Activated CD8-positive, alpha-beta T cell treated with anti-CD3 and anti-CD28 coated beads for 36 hours (primary cell): ENCODE results near the gene UBAC2. TPM values are rescaled to one million over a fixed set of nuclear protein-coding genes. Genes with fewer than 3 reads are reported as not detected.

Source experiments
- ATAC-seq: fragments of 200-7000 bp; cut with Tn5 transposase; one replicate; pipeline ENCODE4 v1.10.0; 2021; ENCODE audit warnings: mild to moderate bottlenecking, moderate library complexity
- CTCF ChIA-PET: fragments of 350-600 bp; sonication (Branson Sonifier 250); formaldehyde crosslinking; loops from one replicate; lab custom pipeline; 2021; ENCODE audit warnings: antibody characterized with exemption; lab: Charles Lee
- POLR2A ChIA-PET: fragments of 350-600 bp; sonication (Branson Sonifier 250); formaldehyde crosslinking; loops from one replicate; lab custom pipeline; 2021; ENCODE audit warnings: antibody characterized with exemption; lab: Charles Lee
- DNase-seq: peaks from one replicate; pipeline ENCODE4 v3.0.0-alpha.2; 2020
- H3K27ac Mint-ChIP-seq: one replicate; pipeline ENCODE4 v1.8.0; 2021; ENCODE audit warnings: mild to moderate bottlenecking, mixed read lengths
- H3K27me3 Mint-ChIP-seq: one replicate; pipeline ENCODE4 v1.8.0; 2021; ENCODE audit warnings: mixed read lengths
- H3K36me3 Mint-ChIP-seq: one replicate; pipeline ENCODE4 v1.8.0; 2021; ENCODE audit warnings: low read depth, mixed read lengths
- H3K4me1 Mint-ChIP-seq: one replicate; pipeline ENCODE4 v1.8.0; 2021; ENCODE audit warnings: low read depth, mixed read lengths
- H3K4me3 Mint-ChIP-seq: one replicate; pipeline ENCODE4 v1.8.0; 2021; ENCODE audit warnings: mild to moderate bottlenecking, moderate library complexity, mixed read lengths
- H3K9me3 Mint-ChIP-seq: one replicate; pipeline ENCODE4 v1.8.0; 2021; ENCODE audit warnings: mixed read lengths
- intact Hi-C: fragments of 100-400 bp; cut with micrococcal nuclease; formaldehyde crosslinking; loops from one replicate; pipeline ENCODE4 v1.10.0; 2022
- total RNA-seq, 2 experiments: library from RNA; stranded (reverse); gene quantifications; one replicate each; pipeline ENCODE4 v1.2.3, GENCODE V29; 2021
- TF ChIP-seq, protein P1 (sequence below): fragments of 200-600 bp; IDR thresholded peaks from one replicate; pipeline ENCODE4 v1.8.0; 2022; ENCODE audit warnings: antibody characterized with exemption, mild to moderate bottlenecking

Gene UBAC2
- total RNA-seq, 2 experiments from 2014 or later: 63.7 to 68.4 TPM

DNA sequence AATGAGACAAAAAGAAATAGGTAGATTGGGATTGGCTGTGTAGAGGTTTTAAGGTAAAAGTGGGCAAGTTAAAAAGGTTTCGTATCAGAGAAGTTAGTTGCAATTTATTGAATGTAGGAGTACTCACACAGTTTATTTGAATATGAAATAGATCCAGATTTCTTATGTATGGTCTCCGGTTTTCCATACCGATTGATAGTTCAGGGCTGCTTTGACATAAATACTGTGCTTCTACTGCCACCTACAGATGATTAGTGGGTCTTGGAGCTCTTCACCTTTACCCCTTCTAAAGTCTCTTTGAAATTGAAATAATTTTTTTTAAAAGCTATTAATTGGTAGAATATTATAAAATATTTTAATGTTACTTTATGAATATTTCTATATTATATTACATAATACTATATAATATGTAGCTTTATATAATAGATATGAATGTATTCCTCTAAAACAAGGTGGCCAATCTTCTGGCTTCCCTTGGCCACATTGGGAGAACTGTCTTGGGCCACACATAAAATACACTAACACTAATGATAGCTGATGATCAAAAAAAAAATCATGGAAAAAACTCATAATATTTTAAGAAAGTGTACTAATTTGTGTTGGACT is 65.3 kb downstream of the UBAC2 start:
- intact Hi-C loops: loop anchor here (2.0 to 5.0 kb wide), 2 partner anchors 89 to 179 kb away; no protein-coding TSS in a partner anchor
- H3K4me1 Mint-ChIP-seq: peaks cover 62% of the 10 kb centered on the region
- peak overlapping the region; percentile 86 for H3K27ac Mint-ChIP-seq
- ATAC-seq (peak; percentile 55), DNase-seq (no peak)
- ChIA-PET CTCF (interaction anchor here (0.6 to 13.4 kb wide), 51 partner anchors 9 to 438 kb away, joined by 3 to 280 read pairs (median 4); partner anchors contain the start of genes GPR183 and UBAC2), POLR2A (interaction anchor here (0.6 to 2.8 kb wide), 6 partner anchors 9 to 267 kb away, joined by 3 to 14 read pairs (median 3); partner anchors contain the start of gene UBAC2)
- TF ChIP-seq, protein P1, sequence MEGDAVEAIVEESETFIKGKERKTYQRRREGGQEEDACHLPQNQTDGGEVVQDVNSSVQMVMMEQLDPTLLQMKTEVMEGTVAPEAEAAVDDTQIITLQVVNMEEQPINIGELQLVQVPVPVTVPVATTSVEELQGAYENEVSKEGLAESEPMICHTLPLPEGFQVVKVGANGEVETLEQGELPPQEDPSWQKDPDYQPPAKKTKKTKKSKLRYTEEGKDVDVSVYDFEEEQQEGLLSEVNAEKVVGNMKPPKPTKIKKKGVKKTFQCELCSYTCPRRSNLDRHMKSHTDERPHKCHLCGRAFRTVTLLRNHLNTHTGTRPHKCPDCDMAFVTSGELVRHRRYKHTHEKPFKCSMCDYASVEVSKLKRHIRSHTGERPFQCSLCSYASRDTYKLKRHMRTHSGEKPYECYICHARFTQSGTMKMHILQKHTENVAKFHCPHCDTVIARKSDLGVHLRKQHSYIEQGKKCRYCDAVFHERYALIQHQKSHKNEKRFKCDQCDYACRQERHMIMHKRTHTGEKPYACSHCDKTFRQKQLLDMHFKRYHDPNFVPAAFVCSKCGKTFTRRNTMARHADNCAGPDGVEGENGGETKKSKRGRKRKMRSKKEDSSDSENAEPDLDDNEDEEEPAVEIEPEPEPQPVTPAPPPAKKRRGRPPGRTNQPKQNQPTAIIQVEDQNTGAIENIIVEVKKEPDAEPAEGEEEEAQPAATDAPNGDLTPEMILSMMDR: peak; percentile 90
- H3K9me3 Mint-ChIP-seq: no peaks in the 10 kb centered on the region
- H3K27me3 Mint-ChIP-seq: no peaks in the 10 kb centered on the region
- peaks cover 19% of the 10 kb centered on the region for H3K36me3 Mint-ChIP-seq
- peak overlapping the region; percentile 3 for H3K4me3 Mint-ChIP-seq

DNA sequence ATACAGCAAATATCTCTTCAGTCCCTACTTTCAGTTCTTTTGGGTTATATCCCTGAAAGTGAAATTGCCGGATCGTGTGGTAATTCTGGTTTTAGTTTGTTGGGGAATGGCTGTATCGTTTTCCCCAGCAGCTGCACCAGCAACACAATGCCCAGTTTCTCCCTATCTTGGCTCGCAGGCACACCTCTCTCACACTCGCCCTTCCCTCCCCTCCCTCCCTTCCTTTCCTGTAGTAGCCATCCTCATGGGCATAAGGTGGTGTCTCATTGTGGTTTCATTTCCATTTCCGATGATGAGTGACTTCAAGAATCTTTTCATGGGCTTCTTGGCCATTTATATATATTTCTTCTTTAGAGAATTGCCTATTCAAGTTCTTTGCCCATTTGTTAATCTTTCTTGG is 66.2 kb downstream of the UBAC2 start:
- Mint-ChIP-seq H3K4me1 (peaks cover 64% of the 10 kb centered on the region), H3K4me3 (no peak overlapping the region), H3K27ac (no peak overlapping the region), H3K27me3 (no peaks in the 10 kb centered on the region), H3K9me3 (no peaks in the 10 kb centered on the region), H3K36me3 (peaks cover 20% of the 10 kb centered on the region)
- CTCF ChIA-PET: interaction anchor here (0.7 to 13.4 kb wide), 27 partner anchors 8 to 438 kb away, joined by 3 to 280 read pairs (median 4); partner anchors contain the start of gene UBAC2
- ATAC-seq (no peak), DNase-seq (no peak)
- intact Hi-C loops: loop anchor here (5.0 kb wide), 1 partner anchor 180 kb away; no protein-coding TSS in a partner anchor
- TF ChIP-seq, protein P1: no peak
- POLR2A ChIA-PET: interaction anchor here (0.6 to 1.2 kb wide), 7 partner anchors 9 to 268 kb away, joined by 3 to 5 read pairs (median 3); no protein-coding TSS in a partner anchor

DNA sequence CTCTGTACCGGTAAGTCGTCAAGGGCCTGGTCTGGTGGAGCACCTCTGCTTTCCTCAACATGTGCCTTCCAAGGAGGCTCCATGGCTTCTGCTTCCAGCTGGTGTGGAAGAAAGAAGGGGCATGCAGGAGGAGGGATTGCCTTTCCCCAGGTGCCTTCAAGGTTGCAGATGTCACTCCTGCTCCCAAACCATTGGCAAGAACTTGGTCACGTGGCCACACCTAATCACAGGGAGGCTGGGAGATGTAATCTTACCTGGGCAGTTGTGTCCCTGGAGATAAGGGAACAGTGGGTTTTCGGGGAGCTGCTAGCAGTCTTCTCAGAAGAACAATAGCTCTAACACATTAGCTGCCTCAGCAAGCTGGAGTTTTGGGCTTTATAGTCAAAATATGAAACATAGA is 67.3 kb downstream of the UBAC2 start:
- Mint-ChIP-seq H3K9me3 (peaks cover 6% of the 10 kb centered on the region), H3K27me3 (no peaks in the 10 kb centered on the region), H3K27ac (peak overlapping the region; percentile 13), H3K36me3 (peaks cover 29% of the 10 kb centered on the region), H3K4me1 (peaks cover 68% of the 10 kb centered on the region), H3K4me3 (no peak overlapping the region)
- intact Hi-C loops: loop anchor here (2.0 to 5.0 kb wide), 2 partner anchors 167 to 181 kb away; no protein-coding TSS in a partner anchor
- ChIA-PET CTCF (interaction anchor here (1.0 to 13.4 kb wide), 12 partner anchors 11 to 237 kb away, joined by 3 to 280 read pairs (median 21); partner anchors contain the start of gene UBAC2), POLR2A (interaction anchor here (0.6 to 1.2 kb wide), 3 partner anchors 10 to 92 kb away, joined by 3 read pairs; partner anchors contain the start of gene GPR18)
- no peak for ATAC-seq
- TF ChIP-seq, protein P1: no peak
- no peak for DNase-seq

DNA sequence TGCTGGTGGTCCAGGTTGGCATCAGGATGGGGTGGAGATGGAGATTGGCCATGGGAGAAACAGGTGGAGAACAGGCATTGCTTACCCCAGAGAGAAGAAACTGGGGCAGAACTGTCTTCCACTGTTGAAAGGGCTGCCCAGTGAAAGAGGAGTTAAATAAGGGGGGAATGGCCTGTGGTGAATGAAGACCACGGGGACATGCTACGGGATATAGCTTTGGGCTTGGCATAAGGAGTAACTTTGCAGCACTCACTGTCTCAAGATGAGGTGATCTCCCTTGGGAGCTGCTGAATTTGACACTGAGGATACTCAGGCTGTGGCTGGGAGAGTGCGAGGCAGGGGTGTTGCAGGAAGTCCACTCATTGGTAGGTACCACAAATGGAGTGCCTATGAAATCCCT is 68.2 kb downstream of the UBAC2 start:
- Mint-ChIP-seq H3K4me3 (no peak overlapping the region), H3K36me3 (peaks cover 32% of the 10 kb centered on the region), H3K27me3 (no peaks in the 10 kb centered on the region), H3K9me3 (peaks cover 6% of the 10 kb centered on the region), H3K4me1 (peaks cover 66% of the 10 kb centered on the region), H3K27ac (peak overlapping the region; percentile 16)
- POLR2A ChIA-PET: interaction anchor here (0.7 to 3.0 kb wide), 8 partner anchors 8 to 168 kb away, joined by 3 to 13 read pairs (median 4); no protein-coding TSS in a partner anchor
- DNase-seq (no peak), ATAC-seq (no peak)
- intact Hi-C loops: loop anchor here (1.0 to 5.0 kb wide), 3 partner anchors 112 to 182 kb away; no protein-coding TSS in a partner anchor
- TF ChIP-seq, protein P1: no peak
- CTCF ChIA-PET: interaction anchor here (0.7 to 13.4 kb wide), 46 partner anchors 9 to 227 kb away, joined by 3 to 280 read pairs (median 10); partner anchors contain the start of genes GPR18, GPR183 and UBAC2
